Calu3 (cell line): ENCODE results near the gene COG3. TPM values are rescaled to one million over a fixed set of nuclear protein-coding genes. Genes with fewer than 3 reads are reported as not detected.
A peak's percentile ranks its signal among the peaks of the same experiment; 100 is the strongest.

Source experiments
- BruUV-seq: library from RNA; stranded (reverse); fragments of 400-500 nt; replicated peaks from 2 replicates; lab custom pipeline; 2021; lab: Mats Ljungman, UMichigan
- CTCF ChIA-PET: fragments of 300-600 bp; sonication (Branson Sonifier 250); formaldehyde crosslinking; loops from one replicate; lab custom pipeline; 2022; ENCODE audit warnings: antibody characterized with exemption; lab: Charles Lee
- DNase-seq: peaks from one replicate; pipeline ENCODE4 v3.0.0; 2022
- H3K27ac Mint-ChIP-seq: one replicate; pipeline ENCODE4 v1.8.0; 2022; ENCODE audit warnings: mixed read lengths; ENCODE audit not compliant: unreplicated experiment
- H3K27me3 Mint-ChIP-seq: one replicate; pipeline ENCODE4 v1.8.0; 2022; ENCODE audit warnings: mixed read lengths; ENCODE audit not compliant: unreplicated experiment
- H3K36me3 Mint-ChIP-seq: one replicate; pipeline ENCODE4 v1.8.0; 2022; ENCODE audit warnings: mild to moderate bottlenecking, moderate library complexity, mixed read lengths; ENCODE audit not compliant: insufficient read depth, unreplicated experiment
- H3K4me1 Mint-ChIP-seq: one replicate; pipeline ENCODE4 v1.8.0; 2022; ENCODE audit warnings: mild to moderate bottlenecking, low read depth, mixed read lengths; ENCODE audit not compliant: unreplicated experiment
- H3K4me3 Mint-ChIP-seq: one replicate; pipeline ENCODE4 v1.8.0; 2022; ENCODE audit warnings: mild to moderate bottlenecking, low read depth, moderate library complexity, mixed read lengths; ENCODE audit not compliant: unreplicated experiment
- H3K9me3 Mint-ChIP-seq: one replicate; pipeline ENCODE4 v1.8.0; 2022; ENCODE audit warnings: low read depth, mixed read lengths; ENCODE audit not compliant: unreplicated experiment
- CTCF ChIP-seq: fragments of 200-600 bp; IDR thresholded peaks from one replicate; pipeline ENCODE4 v1.8.0; 2022; ENCODE audit warnings: antibody characterized with exemption; ENCODE audit not compliant: unreplicated experiment
- intact Hi-C: fragments of 100-400 bp; cut with micrococcal nuclease; formaldehyde crosslinking; loops from one replicate; pipeline ENCODE4 v1.10.0; 2022; ENCODE audit not compliant: unreplicated experiment
- total RNA-seq: library from RNA; stranded (reverse); gene quantifications from 2 replicates; pipeline ENCODE4 v1.2.3, GENCODE V29; 2022

The COG3 gene
- total RNA-seq, 1 experiment from 2014 or later, result 21.6 TPM

- CTCF ChIA-PET, result interaction anchor here (0.7 kb wide), 1 partner anchor 1323 kb away, joined by 3 read pairs; no protein-coding TSS in a partner anchor
- Mint-ChIP-seq H3K27me3 (no peaks in the 10 kb centered on the region), H3K9me3 (peaks cover 4% of the 10 kb centered on the region), H3K4me3 (peak overlapping the region; percentile 85), H3K4me1 (peaks cover 11% of the 10 kb centered on the region), H3K36me3 (peaks cover 27% of the 10 kb centered on the region), H3K27ac (peak overlapping the region; percentile 81)
- DNase-seq, result no peak
- no peak for TF ChIP-seq CTCF
- BruUV-seq, result TSS peak; percentile 79
- intact Hi-C loops, result no loop called here
Observed at GRCh38 chr13:45464141-45464686, 525 bp upstream of the COG3 start.

DNA sequence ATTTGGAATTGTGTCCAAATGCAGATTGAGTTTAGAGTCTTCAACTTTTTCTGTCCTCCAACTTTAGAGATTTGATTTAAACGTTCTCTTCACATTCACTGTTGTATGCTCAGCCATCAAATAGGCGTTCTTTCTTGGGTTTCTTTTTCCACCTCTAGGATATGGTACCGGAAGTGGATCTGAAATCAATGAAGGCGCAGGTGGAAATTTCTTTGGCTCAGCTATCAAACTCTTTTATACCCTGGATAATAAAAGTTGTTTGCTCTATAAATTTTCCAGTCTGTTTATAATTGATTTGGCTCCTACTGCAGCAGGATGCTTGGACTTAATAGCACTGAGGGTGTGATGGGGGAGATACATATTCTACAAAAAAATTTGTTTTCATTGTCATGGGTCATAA is 1.6 kb downstream of the COG3 start:
- intact Hi-C loops, result loop anchor here (5.0 kb wide), 1 partner anchor 49 kb away; the partner anchor contains the start of gene SLC25A30
- Mint-ChIP-seq H3K9me3 (peaks cover 2% of the 10 kb centered on the region), H3K27me3 (no peaks in the 10 kb centered on the region), H3K36me3 (peaks cover 27% of the 10 kb centered on the region), H3K4me1 (peaks cover 11% of the 10 kb centered on the region), H3K4me3 (peak overlapping the region; percentile 85), H3K27ac (peak overlapping the region; percentile 81)
- BruUV-seq, result no TSS peak
- TF ChIP-seq CTCF, result no peak
- DNase-seq, result no peak
- CTCF ChIA-PET, result no interaction called here

- no peak for DNase-seq
- CTCF ChIA-PET, result no interaction called here
- BruUV-seq, result no TSS peak
- Mint-ChIP-seq H3K27me3 (no peaks in the 10 kb centered on the region), H3K9me3 (peaks cover 3% of the 10 kb centered on the region), H3K4me1 (peaks cover 21% of the 10 kb centered on the region), H3K27ac (no peak overlapping the region), H3K36me3 (peaks cover 27% of the 10 kb centered on the region), H3K4me3 (no peak overlapping the region)
- intact Hi-C loops, result loop anchor here (5.0 kb wide), 1 partner anchor 51 kb away; the partner anchor contains the start of gene SLC25A30
- no peak for TF ChIP-seq CTCF
Observed at GRCh38 chr13:45468635-45469034, 3.9 kb downstream of the COG3 start.

DNA sequence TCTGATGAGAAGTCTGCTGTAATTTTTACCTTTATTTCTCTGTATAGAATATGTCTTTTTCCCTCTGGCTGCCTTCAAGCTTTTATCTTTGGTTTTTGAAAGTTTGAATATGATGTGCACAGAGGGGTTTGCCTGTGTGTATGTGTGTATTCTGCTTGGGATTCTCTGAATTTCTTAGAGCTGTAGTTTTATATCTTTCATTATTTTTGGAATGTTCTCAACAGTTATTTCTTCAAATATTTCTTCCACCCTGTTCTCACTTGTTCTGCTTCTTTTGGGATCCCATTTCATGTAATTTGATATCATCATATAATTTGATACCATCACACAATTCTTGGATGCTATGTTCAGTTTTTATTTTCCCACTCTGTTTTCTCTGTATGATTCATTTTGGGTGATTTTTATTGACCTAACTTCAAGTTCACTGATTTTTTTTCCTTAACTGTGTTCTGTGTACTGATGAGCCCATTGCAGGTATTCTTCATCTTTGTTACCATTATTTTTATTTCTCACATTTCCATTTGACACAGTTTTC is 7.5 kb downstream of the COG3 start:
- no peaks in the 10 kb centered on the region for H3K27me3 Mint-ChIP-seq
- BruUV-seq, result no TSS peak
- no peaks in the 10 kb centered on the region for H3K36me3 Mint-ChIP-seq
- CTCF ChIA-PET, result no interaction called here
- H3K4me3 Mint-ChIP-seq, result no peak overlapping the region
- intact Hi-C loops, result no loop called here
- H3K27ac Mint-ChIP-seq, result no peak overlapping the region
- no peak for DNase-seq
- TF ChIP-seq CTCF, result no peak
- H3K9me3 Mint-ChIP-seq, result peaks cover 3% of the 10 kb centered on the region
- peaks cover 21% of the 10 kb centered on the region for H3K4me1 Mint-ChIP-seq
